ENCODE data around the gene COL4A1. TPM values are rescaled to one million over a fixed set of nuclear protein-coding genes. Genes with fewer than 3 reads are reported as not detected.
A peak's percentile ranks its signal among the peaks of the same experiment; 100 is the strongest.

The COL4A1 gene
- polyA plus RNA-seq, 1 of the 3 experiments (the other 2 are of a cell fraction), result 30.3 TPM

DNA sequence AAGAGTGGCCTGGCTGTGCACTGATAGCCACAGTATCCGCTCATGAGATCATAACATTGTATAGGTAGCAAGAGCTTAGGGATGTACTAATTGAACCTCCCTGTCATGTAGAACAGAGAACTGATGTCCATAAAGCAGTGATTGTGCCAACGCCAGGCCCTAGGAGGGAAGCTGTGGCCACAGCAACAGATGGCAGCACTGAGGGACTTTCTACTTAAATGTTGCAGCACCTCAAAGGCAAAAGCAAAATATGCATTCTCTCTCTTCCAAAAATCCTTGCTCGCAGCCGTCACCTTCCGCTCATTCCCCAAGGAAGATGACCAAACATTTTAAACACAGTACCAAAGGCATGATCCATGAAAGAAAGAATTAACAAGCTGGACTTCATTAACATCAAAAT, 32.3 kb downstream of the COL4A1 start:
- Histone ChIP-seq H3K9me2 (no peaks in the 10 kb centered on the region), H2AFZ (ENCODE audit: low read depth) (no peak overlapping the region), H3K9ac (no peak overlapping the region), H3F3A (replicated peaks; ENCODE audit: insufficient read depth) (no peaks in the 10 kb centered on the region), H3K27me3 (ENCODE audit: insufficient read depth) (no peaks in the 10 kb centered on the region), H4K20me1 (ENCODE audit: insufficient read depth) (peaks cover 43% of the 10 kb centered on the region; the same call in 1 of the 2 replicates), H3K4me2 (no peak overlapping the region), H3K36me3 (replicated peaks in 1 of 2; ENCODE audit: control insufficient read depth in 1 of 2, insufficient read depth in 2 of 2, low read length in 1 of 2) (peaks cover 0 to 9% of the 10 kb centered on the region in 2 experiments), H3K27ac (ENCODE audit: low read depth in 2 of 2, low read length in 1 of 2) (no peak overlapping the region), H3K9me3 (no peaks in the 10 kb centered on the region), H3K4me3 (ENCODE audit: low read depth in 2 of 2, low read length in 1 of 2) (no peak overlapping the region), H3K79me2 (ENCODE audit: insufficient read depth) (peaks cover 100% of the 10 kb centered on the region), H3K4me1 (ENCODE audit: control insufficient read depth in 1 of 2, insufficient read depth in 2 of 2, low read depth in 1 of 2, low read length in 1 of 2) (peaks cover 0 to 17% of the 10 kb centered on the region in 2 experiments; a peak in 2 of 4 replicates)
- DNase-seq, result no peak
- CTCF ChIA-PET, result interaction anchor here (0.8 to 1.0 kb wide), 3 partner anchors 16 to 137 kb away, joined by 3 to 6 read pairs (median 3); no protein-coding TSS in a partner anchor
- peak; percentile 30 for TF ChIP-seq RAD21 (IDR thresholded peaks at IDR 0.05; ENCODE audit: low read length)
- TF ChIP-seq IRF3 (IDR thresholded peaks at IDR 0.05; ENCODE audit: low read depth, low read length), result no peak
- TF ChIP-seq TAF1 (IDR thresholded peaks at IDR 0.05; ENCODE audit: borderline replicate concordance, low read depth, low read length), result no peak
- no peak for TF ChIP-seq GABPA (IDR thresholded peaks at IDR 0.05; ENCODE audit: low read depth)
- TF ChIP-seq YY1 (IDR thresholded peaks at IDR 0.05; ENCODE audit: low read depth), result no peak
- TF ChIP-seq SMC3 (IDR thresholded peaks at IDR 0.05; ENCODE audit: low read depth, low read length), result no peak
- TF ChIP-seq NFIC (IDR thresholded peaks at IDR 0.05; ENCODE audit: borderline replicate concordance), result no peak
- TF ChIP-seq, protein P1, sequence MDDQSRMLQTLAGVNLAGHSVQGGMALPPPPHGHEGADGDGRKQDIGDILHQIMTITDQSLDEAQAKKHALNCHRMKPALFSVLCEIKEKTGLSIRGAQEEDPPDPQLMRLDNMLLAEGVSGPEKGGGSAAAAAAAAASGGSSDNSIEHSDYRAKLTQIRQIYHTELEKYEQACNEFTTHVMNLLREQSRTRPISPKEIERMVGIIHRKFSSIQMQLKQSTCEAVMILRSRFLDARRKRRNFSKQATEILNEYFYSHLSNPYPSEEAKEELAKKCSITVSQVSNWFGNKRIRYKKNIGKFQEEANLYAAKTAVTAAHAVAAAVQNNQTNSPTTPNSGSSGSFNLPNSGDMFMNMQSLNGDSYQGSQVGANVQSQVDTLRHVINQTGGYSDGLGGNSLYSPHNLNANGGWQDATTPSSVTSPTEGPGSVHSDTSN (IDR thresholded peaks at IDR 0.05), result no peak
- no peak for TF ChIP-seq RFX5 (IDR thresholded peaks at IDR 0.05; ENCODE audit: low read length)
- no peak for TF ChIP-seq JUND (IDR thresholded peaks at IDR 0.05)
- peak; percentile 38 for TF ChIP-seq CTCF (IDR thresholded peaks at IDR 0.05)
- WGBS (ENCODE audit: low lambda C conversion rate), result 100% methylated on average over 5 of the region's 5 CpGs
- POLR2A ChIA-PET, result no interaction called here

- Histone ChIP-seq H3K9me3 (no peaks in the 10 kb centered on the region), H3K79me2 (ENCODE audit: insufficient read depth) (peaks cover 99% of the 10 kb centered on the region), H3K4me2 (no peak overlapping the region), H3K36me3 (replicated peaks in 1 of 2; ENCODE audit: control insufficient read depth in 1 of 2, insufficient read depth in 2 of 2, low read length in 1 of 2) (peaks cover 0 to 20% of the 10 kb centered on the region in 2 experiments), H3K9ac (no peak overlapping the region), H4K20me1 (ENCODE audit: insufficient read depth) (peaks cover 45% of the 10 kb centered on the region; the same call in 1 of the 2 replicates), H3F3A (replicated peaks; ENCODE audit: insufficient read depth) (no peaks in the 10 kb centered on the region), H3K4me3 (ENCODE audit: low read depth in 2 of 2, low read length in 1 of 2) (no peak overlapping the region), H3K4me1 (ENCODE audit: control insufficient read depth in 1 of 2, insufficient read depth in 2 of 2, low read depth in 1 of 2, low read length in 1 of 2) (peaks cover 0 to 20% of the 10 kb centered on the region in 2 experiments; a peak in 2 of 4 replicates), H2AFZ (ENCODE audit: low read depth) (no peak overlapping the region), H3K27me3 (ENCODE audit: insufficient read depth) (no peaks in the 10 kb centered on the region), H3K27ac (ENCODE audit: low read depth in 2 of 2, low read length in 1 of 2) (no peak overlapping the region), H3K9me2 (no peaks in the 10 kb centered on the region)
- 97% methylated on average over 6 of the region's 6 CpGs for WGBS (ENCODE audit: low lambda C conversion rate)
- POLR2A ChIA-PET, result no interaction called here
- DNase-seq, result no peak
- TF ChIP-seq CHD2 (IDR thresholded peaks at IDR 0.05; ENCODE audit: low read length, partially characterized antibody) (no peak), POLR2AphosphoS5 (IDR thresholded peaks at IDR 0.05; ENCODE audit: low read depth, low read length) (no peak), RAD21 (IDR thresholded peaks at IDR 0.05; ENCODE audit: low read length) (no peak)
- CTCF ChIA-PET, result no interaction called here
Measured at GRCh38 chr13:110273254-110273653, 33.7 kb downstream of the COL4A1 start.
